ENCODE measurements around the gene MGMT.

MGMT gene

GRCh38 chr10:129491123-129491734, 24.2 kb downstream of the MGMT start:
- Histone ChIP-seq H3K9me3 (ENCODE audit: control insufficient read depth, low read length) (peaks cover 9% of the 10 kb centered on the region), H3K27ac (ENCODE audit: insufficient read depth, low read depth, low read length, poor library complexity, severe bottlenecking) (no peak overlapping the region), H3K4me1 (ENCODE audit: control insufficient read depth, insufficient read depth, low read length) (peaks cover 19% of the 10 kb centered on the region), H3K4me3 (ENCODE audit: insufficient read depth, low read depth, low read length) (no peak overlapping the region), H3K36me3 (ENCODE audit: control insufficient read depth, insufficient read depth, low read length) (no peaks in the 10 kb centered on the region), H3K27me3 (ENCODE audit: control insufficient read depth, insufficient read depth, low read length, poor library complexity, severe bottlenecking) (no peaks in the 10 kb centered on the region)
- 90% methylated on average over 5 of the region's 5 CpGs for WGBS, 2 experiments

GRCh38 chr10:129494176-129494575, 27.1 kb downstream of the MGMT start:
- peaks cover 9% of the 10 kb centered on the region for H3K9me3 ChIP-seq (ENCODE audit: control insufficient read depth, low read length)
- peaks cover 20% of the 10 kb centered on the region for H3K4me1 ChIP-seq (ENCODE audit: control insufficient read depth, insufficient read depth, low read length)
- WGBS, 2 experiments, result 80 to 87% methylated on average over 3 of the region's 3 CpGs
- H3K36me3 ChIP-seq (ENCODE audit: control insufficient read depth, insufficient read depth, low read length), result no peaks in the 10 kb centered on the region
- H3K4me3 ChIP-seq (ENCODE audit: insufficient read depth, low read depth, low read length), result no peak overlapping the region
- H3K27ac ChIP-seq (ENCODE audit: insufficient read depth, low read depth, low read length, poor library complexity, severe bottlenecking), result no peak overlapping the region
- no peaks in the 10 kb centered on the region for H3K27me3 ChIP-seq (ENCODE audit: control insufficient read depth, insufficient read depth, low read length, poor library complexity, severe bottlenecking)

- H3K9me3 ChIP-seq (ENCODE audit: control insufficient read depth, low read length), result peaks cover 9% of the 10 kb centered on the region
- no peaks in the 10 kb centered on the region for H3K27me3 ChIP-seq (ENCODE audit: control insufficient read depth, insufficient read depth, low read length, poor library complexity, severe bottlenecking)
- H3K4me3 ChIP-seq (ENCODE audit: insufficient read depth, low read depth, low read length), result no peak overlapping the region
- peak overlapping the region; percentile 9 for H3K27ac ChIP-seq (ENCODE audit: insufficient read depth, low read depth, low read length, poor library complexity, severe bottlenecking)
- no peaks in the 10 kb centered on the region for H3K36me3 ChIP-seq (ENCODE audit: control insufficient read depth, insufficient read depth, low read length)
- H3K4me1 ChIP-seq (ENCODE audit: control insufficient read depth, insufficient read depth, low read length), result peaks cover 20% of the 10 kb centered on the region
- WGBS, 2 experiments, result 7 to 20% methylated on average over 2 to 5 of the region's 5 CpGs
These were observed 27.7 kb downstream of the MGMT start for GRCh38 chr10:129494740-129495139.

GRCh38 chr10:129495256-129495655, 28.2 kb downstream of the MGMT start:
- WGBS, 2 experiments, result 92 to 94% methylated on average over 6 of the region's 6 CpGs
- H3K4me3 ChIP-seq (ENCODE audit: insufficient read depth, low read depth, low read length), result no peak overlapping the region
- H3K27me3 ChIP-seq (ENCODE audit: control insufficient read depth, insufficient read depth, low read length, poor library complexity, severe bottlenecking), result no peaks in the 10 kb centered on the region
- H3K36me3 ChIP-seq (ENCODE audit: control insufficient read depth, insufficient read depth, low read length), result no peaks in the 10 kb centered on the region
- H3K27ac ChIP-seq (ENCODE audit: insufficient read depth, low read depth, low read length, poor library complexity, severe bottlenecking), result no peak overlapping the region
- H3K9me3 ChIP-seq (ENCODE audit: control insufficient read depth, low read length), result peaks cover 9% of the 10 kb centered on the region
- H3K4me1 ChIP-seq (ENCODE audit: control insufficient read depth, insufficient read depth, low read length), result peaks cover 20% of the 10 kb centered on the region

GRCh38 chr10:129495698-129496097, 28.7 kb downstream of the MGMT start:
- WGBS, 2 experiments, result 79 to 80% methylated on average over 7 to 8 of the region's 8 CpGs
- H3K27ac ChIP-seq (ENCODE audit: insufficient read depth, low read depth, low read length, poor library complexity, severe bottlenecking), result no peak overlapping the region

GRCh38 chr10:129497013-129497412, 30.0 kb downstream of the MGMT start:
- H3K4me3 ChIP-seq (ENCODE audit: insufficient read depth, low read depth, low read length), result no peak overlapping the region
- H3K36me3 ChIP-seq (ENCODE audit: control insufficient read depth, insufficient read depth, low read length), result no peaks in the 10 kb centered on the region
- WGBS, 2 experiments, result 94 to 97% methylated on average over 7 to 8 of the region's 8 CpGs
- no peak overlapping the region for H3K27ac ChIP-seq (ENCODE audit: insufficient read depth, low read depth, low read length, poor library complexity, severe bottlenecking)
- peaks cover 23% of the 10 kb centered on the region for H3K4me1 ChIP-seq (ENCODE audit: control insufficient read depth, insufficient read depth, low read length)
- no peaks in the 10 kb centered on the region for H3K27me3 ChIP-seq (ENCODE audit: control insufficient read depth, insufficient read depth, low read length, poor library complexity, severe bottlenecking)
- peaks cover 2% of the 10 kb centered on the region for H3K9me3 ChIP-seq (ENCODE audit: control insufficient read depth, low read length)

More at GRCh38 chr10:129495698-129496097, 28.7 kb downstream of the MGMT start:
- Histone ChIP-seq H3K4me3 (ENCODE audit: insufficient read depth, low read depth, low read length) (no peak overlapping the region), H3K27me3 (ENCODE audit: control insufficient read depth, insufficient read depth, low read length, poor library complexity, severe bottlenecking) (no peaks in the 10 kb centered on the region), H3K36me3 (ENCODE audit: control insufficient read depth, insufficient read depth, low read length) (no peaks in the 10 kb centered on the region), H3K4me1 (ENCODE audit: control insufficient read depth, insufficient read depth, low read length) (peaks cover 20% of the 10 kb centered on the region), H3K9me3 (ENCODE audit: control insufficient read depth, low read length) (peaks cover 8% of the 10 kb centered on the region)

- WGBS, 2 experiments, result 83 to 95% methylated on average over 2 of the region's 2 CpGs
- H3K36me3 ChIP-seq (ENCODE audit: control insufficient read depth, insufficient read depth, low read length), result no peaks in the 10 kb centered on the region
- H3K4me3 ChIP-seq (ENCODE audit: insufficient read depth, low read depth, low read length), result no peak overlapping the region
- H3K9me3 ChIP-seq (ENCODE audit: control insufficient read depth, low read length), result no peaks in the 10 kb centered on the region
- no peak overlapping the region for H3K27ac ChIP-seq (ENCODE audit: insufficient read depth, low read depth, low read length, poor library complexity, severe bottlenecking)
- no peaks in the 10 kb centered on the region for H3K27me3 ChIP-seq (ENCODE audit: control insufficient read depth, insufficient read depth, low read length, poor library complexity, severe bottlenecking)
- H3K4me1 ChIP-seq (ENCODE audit: control insufficient read depth, insufficient read depth, low read length), result peaks cover 23% of the 10 kb centered on the region
These were observed 31.6 kb downstream of the MGMT start for GRCh38 chr10:129498680-129499079.

- WGBS, 2 experiments, result 94% methylated on average over 9 of the region's 9 CpGs
- Histone ChIP-seq H3K27ac (ENCODE audit: insufficient read depth, low read depth, low read length, poor library complexity, severe bottlenecking) (no peak overlapping the region), H3K4me1 (ENCODE audit: control insufficient read depth, insufficient read depth, low read length) (peaks cover 9% of the 10 kb centered on the region), H3K9me3 (ENCODE audit: control insufficient read depth, low read length) (no peaks in the 10 kb centered on the region), H3K36me3 (ENCODE audit: control insufficient read depth, insufficient read depth, low read length) (no peaks in the 10 kb centered on the region), H3K27me3 (ENCODE audit: control insufficient read depth, insufficient read depth, low read length, poor library complexity, severe bottlenecking) (no peaks in the 10 kb centered on the region), H3K4me3 (ENCODE audit: insufficient read depth, low read depth, low read length) (no peak overlapping the region)
These were observed 33.7 kb downstream of the MGMT start for GRCh38 chr10:129500617-129501339.

GRCh38 chr10:129501652-129502436, 34.8 kb downstream of the MGMT start:
- H3K4me1 ChIP-seq (ENCODE audit: control insufficient read depth, insufficient read depth, low read length), result peaks cover 4% of the 10 kb centered on the region
- no peaks in the 10 kb centered on the region for H3K36me3 ChIP-seq (ENCODE audit: control insufficient read depth, insufficient read depth, low read length)
- 95 to 97% methylated on average over 18 of the region's 18 CpGs for WGBS, 2 experiments
- no peaks in the 10 kb centered on the region for H3K27me3 ChIP-seq (ENCODE audit: control insufficient read depth, insufficient read depth, low read length, poor library complexity, severe bottlenecking)
- no peak overlapping the region for H3K27ac ChIP-seq (ENCODE audit: insufficient read depth, low read depth, low read length, poor library complexity, severe bottlenecking)
- no peaks in the 10 kb centered on the region for H3K9me3 ChIP-seq (ENCODE audit: control insufficient read depth, low read length)
- H3K4me3 ChIP-seq (ENCODE audit: insufficient read depth, low read depth, low read length), result no peak overlapping the region

- no peak overlapping the region for H3K27ac ChIP-seq (ENCODE audit: insufficient read depth, low read depth, low read length, poor library complexity, severe bottlenecking)
- H3K27me3 ChIP-seq (ENCODE audit: control insufficient read depth, insufficient read depth, low read length, poor library complexity, severe bottlenecking), result no peaks in the 10 kb centered on the region
- 73 to 86% methylated on average over 5 of the region's 5 CpGs for WGBS, 2 experiments
- H3K9me3 ChIP-seq (ENCODE audit: control insufficient read depth, low read length), result no peaks in the 10 kb centered on the region
- peaks cover 4% of the 10 kb centered on the region for H3K4me1 ChIP-seq (ENCODE audit: control insufficient read depth, insufficient read depth, low read length)
- no peak overlapping the region for H3K4me3 ChIP-seq (ENCODE audit: insufficient read depth, low read depth, low read length)
- no peaks in the 10 kb centered on the region for H3K36me3 ChIP-seq (ENCODE audit: control insufficient read depth, insufficient read depth, low read length)
These were observed 35.4 kb downstream of the MGMT start for GRCh38 chr10:129502448-129502847.

Measured in ectodermal cell (in vitro differentiated cells).